Lower leg skin (tissue), 3 donors: ENCODE results near the gene MTFMT.

ENCODE experiments used
- POLR2A ChIP-seq, 2 donors: fragments of 450-650 bp; IDR thresholded peaks; one replicate each; pipeline ENCODE4 v1.6.1; 2016 to 2017; ENCODE audit warnings: antibody characterized with exemption in 2 of 2, mild to moderate bottlenecking in 1 of 2, moderate library complexity in 1 of 2
- TF ChIP-seq, protein P1 (sequence below), 3 donors: fragments of 450-650 bp; IDR thresholded peaks; one replicate each; pipeline ENCODE4 v1.5.1; 2016; ENCODE audit warnings: antibody characterized with exemption in 3 of 3, mild to moderate bottlenecking in 3 of 3, moderate library complexity in 2 of 3

DNA sequence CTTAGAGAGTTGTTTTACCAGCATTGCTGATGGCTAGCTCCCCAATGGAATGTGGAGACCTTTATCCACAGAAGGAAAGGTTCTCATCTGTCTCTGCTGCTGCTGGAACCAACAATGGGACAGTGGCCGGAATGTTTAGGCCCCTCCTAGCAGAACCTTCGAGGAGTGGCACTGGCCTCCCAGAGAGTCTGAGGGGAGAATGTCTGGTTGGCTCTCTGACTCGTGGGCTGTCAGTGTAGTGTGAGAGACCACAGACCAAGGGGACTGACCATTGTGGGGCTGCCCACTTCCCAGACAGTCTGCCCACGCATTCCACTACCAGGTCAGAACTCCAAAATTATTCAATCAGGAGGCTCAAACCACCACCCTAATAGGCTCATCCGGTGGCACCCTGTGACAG lies 33.3 kb upstream of the MTFMT start:
- no peak for TF ChIP-seq POLR2A (IDR thresholded peaks at IDR 0.05)
- TF ChIP-seq, protein P1, sequence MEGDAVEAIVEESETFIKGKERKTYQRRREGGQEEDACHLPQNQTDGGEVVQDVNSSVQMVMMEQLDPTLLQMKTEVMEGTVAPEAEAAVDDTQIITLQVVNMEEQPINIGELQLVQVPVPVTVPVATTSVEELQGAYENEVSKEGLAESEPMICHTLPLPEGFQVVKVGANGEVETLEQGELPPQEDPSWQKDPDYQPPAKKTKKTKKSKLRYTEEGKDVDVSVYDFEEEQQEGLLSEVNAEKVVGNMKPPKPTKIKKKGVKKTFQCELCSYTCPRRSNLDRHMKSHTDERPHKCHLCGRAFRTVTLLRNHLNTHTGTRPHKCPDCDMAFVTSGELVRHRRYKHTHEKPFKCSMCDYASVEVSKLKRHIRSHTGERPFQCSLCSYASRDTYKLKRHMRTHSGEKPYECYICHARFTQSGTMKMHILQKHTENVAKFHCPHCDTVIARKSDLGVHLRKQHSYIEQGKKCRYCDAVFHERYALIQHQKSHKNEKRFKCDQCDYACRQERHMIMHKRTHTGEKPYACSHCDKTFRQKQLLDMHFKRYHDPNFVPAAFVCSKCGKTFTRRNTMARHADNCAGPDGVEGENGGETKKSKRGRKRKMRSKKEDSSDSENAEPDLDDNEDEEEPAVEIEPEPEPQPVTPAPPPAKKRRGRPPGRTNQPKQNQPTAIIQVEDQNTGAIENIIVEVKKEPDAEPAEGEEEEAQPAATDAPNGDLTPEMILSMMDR (IDR thresholded peaks at IDR 0.05) = no peak
